HK-2 (cell line): ENCODE data around the gene TSPYL1.
"Not testable (repeated sequence)": the region's sequence is repeated elsewhere in the genome, so short reads cannot be mapped to it uniquely, and the experiment has no call there.

ENCODE experiments used
- DNase-seq: peaks from one replicate; pipeline ENCODE4 v3.0.0-alpha.2; 2018; ENCODE audit not compliant: unreplicated experiment

Gene TSPYL1

DNA sequence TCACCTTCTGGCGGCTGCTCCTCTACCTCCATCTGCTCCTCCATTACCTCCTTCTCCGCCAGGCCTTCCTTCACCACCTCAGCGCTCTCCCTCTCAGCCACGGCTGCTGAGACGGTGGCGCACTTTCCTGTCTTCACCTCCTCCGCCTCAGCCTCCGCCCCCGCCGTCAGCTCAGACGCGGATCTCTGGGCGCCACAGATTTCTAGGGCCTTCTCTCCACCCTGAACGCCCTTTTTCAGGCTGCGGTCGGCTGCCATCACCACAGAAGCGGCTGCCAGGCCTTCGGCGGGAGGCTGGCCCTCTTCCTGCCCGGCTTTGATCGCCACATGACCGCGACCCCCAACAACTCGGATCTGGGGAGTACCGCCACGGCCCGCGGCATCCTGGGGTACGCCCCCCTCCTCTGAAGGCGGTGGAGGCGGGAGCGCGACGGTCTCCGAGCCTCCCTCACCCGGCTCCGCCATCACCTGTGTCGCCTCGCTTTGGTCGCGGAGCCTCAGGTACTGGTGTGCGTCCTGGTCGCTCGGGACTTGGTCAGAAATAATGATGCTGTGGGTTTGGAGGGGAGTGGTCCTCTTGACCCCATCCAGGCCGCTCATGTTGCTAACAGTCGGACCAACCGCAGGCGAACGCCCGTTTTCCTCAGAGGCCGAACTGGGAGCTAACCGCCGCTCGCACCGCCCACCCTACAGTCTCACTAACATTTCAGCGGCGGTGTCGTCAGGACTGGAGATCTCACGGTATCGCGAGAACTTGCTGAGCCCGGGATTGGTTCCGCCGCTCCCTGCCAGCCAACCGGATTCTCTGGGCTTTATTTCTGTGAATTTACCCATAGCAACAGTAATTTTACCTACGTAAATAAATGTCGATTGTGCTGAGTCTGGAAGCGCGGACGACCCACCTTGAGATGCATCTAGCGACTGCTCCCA, at the start of gene TSPYL1:
Gene TSPYL1, minus strand, starts transcription at position 699 of the 929 bp plus-strand sequence. Its CDS starts 100 bp downstream, at position 599.
- peak; percentile 96 for DNase-seq

DNA sequence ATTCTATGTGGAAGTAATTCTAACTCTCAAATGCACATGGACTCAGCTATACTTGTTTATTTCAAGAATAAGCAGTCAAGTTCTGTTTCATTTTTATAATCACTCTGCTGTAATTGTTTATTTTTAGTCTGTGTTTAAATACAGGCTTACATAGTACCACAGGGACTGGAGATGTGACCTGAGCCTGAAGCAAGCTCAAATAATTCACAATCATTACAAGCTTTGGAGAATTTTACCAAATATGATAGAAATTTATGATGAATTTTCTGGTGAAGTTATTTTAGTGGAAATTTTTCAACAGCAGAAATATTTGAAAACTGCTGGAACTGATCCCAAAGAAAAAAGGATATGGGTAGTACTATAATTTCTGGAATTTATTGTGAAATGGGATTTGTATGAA, 49.4 kb upstream of the TSPYL1 start:
- DNase-seq: no peak

DNA sequence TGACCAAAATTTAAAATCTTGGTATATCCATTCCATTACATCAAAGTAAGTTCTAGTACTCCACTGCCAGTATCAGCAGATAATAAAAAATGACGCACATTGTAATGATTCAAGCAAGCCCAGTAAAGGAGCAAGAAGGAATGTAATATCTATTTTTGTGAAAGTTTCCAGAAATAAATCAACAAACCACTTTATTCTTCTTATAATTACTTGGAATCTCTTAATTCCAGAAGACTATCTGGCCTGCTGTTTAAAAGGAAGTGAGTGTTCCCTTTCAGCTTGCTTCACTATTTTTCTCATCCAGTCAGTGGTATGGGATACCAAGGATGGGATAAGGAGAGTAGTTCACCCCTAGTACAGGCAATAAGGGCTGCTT, 48.8 kb upstream of the TSPYL1 start:
- no peak for DNase-seq

DNA sequence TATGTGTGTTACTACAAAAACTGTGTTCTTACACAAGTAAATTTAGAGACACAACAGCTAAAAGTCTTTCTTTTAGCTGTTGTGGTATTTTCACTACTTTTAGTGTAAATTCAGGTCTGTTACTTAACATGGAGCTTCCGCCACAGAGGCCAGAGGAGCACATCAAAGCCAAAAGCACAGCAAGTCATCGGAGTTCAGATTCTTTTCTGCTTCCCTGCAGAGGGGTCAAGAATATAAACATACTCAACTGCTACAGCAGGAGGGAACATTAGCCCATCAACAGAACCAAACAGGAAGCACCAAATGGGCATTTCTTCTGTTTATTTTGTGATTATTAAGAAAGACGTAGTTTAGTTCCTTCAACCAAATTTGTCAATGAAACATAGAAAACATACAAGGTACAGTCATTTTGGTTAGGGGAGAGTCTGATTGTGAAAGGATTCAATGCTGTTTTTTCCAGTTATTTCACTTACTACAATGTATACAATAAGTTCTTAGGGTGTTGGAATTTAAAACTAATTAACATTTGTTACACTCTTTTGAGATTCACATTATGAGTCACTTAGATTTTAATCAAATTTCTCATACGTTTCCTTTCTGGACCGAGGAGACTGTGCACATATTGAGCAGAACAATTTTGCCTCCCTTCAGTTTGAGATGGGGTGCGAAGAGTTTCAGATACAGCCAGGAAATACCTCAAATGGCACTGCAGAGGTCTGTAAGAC, 48.2 kb upstream of the TSPYL1 start:
- DNase-seq: no peak

DNA sequence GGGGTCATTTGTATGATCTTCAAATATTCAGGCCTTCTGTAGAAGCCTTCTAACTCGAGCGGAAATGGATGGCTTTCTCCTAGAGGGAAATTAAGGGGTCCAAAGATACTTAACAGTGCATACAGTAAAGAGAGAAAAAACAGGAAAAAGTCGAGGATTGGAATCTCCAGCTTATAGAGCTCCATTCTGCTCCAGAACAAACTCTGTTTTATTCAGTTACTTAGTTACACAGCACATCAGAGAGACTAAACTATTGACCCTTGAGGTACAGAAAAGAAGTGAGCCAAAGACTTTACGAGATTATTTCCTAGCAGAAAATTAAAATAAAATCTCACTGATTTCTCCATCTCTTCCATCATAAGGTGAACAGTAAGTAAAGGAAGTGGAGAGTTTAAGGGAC, 47.3 kb upstream of the TSPYL1 start:
- DNase-seq: no peak

DNA sequence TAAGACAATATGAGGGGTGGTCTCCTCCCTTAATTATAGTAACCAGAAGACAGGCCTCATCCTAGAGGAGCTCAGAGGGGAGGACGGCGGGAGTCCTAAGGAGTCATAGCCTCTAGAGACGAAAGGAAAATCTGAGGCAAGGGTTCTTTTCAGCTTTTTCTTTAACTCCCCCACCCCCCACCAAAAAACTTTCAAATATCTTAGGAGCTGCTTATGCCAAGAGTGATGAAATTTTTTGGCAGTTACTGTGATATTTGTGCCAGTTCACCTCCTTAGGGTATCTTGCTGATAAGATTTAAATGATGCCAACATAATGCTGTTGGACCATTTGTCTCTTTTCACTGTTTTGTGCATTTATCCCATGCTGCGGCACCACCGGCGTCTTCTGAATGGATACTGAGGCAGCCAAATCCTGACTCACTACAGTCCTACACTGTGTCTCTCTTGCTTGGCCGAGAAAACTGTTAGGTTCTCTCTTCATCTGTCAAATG, 46.5 kb upstream of the TSPYL1 start:
- no peak for DNase-seq

DNA sequence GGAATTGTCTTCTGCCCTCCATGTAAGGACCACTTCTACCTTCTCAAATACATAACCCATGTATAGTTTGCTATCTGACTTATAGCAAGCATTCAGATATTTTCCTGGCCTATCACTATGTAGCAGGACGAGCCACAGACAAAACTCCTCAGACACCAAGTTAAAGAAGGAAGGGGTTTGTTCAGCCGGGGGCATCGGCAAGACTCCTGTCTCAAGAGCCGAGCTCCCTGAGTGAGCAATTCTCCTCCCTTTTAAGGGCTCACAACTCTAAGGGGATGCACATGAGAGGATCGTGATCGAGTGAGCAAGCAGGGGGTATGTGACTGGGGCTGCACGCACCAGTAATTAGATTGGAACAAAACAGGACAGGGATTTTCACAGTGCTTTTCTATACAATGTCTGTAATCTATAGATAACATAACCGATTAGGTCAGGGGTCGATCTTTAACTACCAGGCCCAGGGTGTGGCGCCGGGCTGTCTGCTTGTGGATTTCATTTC, 46.0 kb upstream of the TSPYL1 start:
- not testable (repeated sequence) for DNase-seq

DNA sequence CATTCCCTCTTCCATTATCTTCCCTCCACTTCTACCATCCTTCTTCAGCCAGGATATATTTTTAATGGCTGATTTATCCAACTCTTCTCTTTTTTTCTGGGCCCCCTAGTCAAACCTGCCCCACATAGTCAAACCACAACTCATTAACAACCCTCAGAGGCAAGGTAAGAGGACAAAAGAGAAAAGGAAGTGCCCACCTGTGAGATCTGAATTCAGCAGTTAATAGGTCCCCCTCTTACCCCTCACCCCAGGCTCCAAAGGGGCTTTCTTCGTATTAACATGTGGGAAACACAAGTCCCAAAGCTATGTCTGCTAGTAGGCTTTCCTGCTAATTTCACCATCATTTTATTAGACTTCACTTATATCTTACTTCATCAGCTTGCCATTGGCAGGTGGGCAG, 44.1 kb upstream of the TSPYL1 start:
- no peak for DNase-seq

DNA sequence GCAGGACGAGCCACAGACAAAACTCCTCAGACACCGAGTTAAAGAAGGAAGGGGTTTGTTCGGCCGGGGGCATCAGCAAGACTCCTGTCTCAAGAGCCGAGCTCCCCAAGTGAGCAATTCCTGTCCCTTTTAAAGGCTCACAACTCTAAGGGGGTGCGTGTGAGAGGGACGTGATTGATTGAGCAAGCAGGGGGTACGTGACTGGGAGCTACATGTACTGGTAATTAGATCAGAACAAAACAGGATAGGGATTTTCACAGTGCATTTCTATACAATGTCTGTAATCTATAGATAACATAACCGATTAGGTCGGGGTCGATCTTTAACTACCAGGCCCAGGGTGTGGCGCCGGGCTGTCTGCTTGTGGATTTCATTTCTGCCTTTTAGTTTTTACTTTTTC, 42.2 kb upstream of the TSPYL1 start:
- not testable (repeated sequence) for DNase-seq

DNA sequence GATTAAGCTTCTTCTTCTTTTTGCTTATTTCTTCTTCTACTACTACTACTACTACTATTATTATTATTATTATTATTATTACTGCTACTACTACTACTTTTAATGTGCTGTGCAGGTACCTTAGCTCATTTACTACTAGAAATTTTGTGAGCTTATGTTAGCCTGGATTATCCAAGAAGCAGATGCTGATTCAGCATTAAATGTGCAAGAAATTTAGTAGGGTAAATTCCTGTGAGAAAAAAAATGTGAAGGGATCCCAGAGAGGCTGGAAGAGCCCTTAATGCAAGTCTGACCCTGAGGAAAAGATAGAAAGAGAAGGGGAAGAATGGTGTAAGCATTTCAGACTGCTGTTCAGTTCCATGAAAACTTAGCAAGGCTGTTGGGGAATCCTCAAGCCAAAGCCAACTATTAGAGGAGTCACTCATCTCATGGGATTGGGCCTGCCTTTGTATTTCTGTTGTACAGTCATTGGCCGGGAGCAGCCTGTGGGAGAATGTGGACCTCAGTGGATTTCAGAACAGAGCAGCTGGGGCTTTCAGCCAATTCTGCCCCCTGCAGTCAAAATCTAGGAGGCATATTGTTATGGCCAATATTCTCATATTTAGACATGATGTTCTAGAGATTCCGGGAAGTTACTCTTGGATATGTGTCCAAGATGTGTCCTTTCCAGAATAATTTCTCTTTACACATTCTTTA, 37.2 kb upstream of the TSPYL1 start:
- no peak for DNase-seq

DNA sequence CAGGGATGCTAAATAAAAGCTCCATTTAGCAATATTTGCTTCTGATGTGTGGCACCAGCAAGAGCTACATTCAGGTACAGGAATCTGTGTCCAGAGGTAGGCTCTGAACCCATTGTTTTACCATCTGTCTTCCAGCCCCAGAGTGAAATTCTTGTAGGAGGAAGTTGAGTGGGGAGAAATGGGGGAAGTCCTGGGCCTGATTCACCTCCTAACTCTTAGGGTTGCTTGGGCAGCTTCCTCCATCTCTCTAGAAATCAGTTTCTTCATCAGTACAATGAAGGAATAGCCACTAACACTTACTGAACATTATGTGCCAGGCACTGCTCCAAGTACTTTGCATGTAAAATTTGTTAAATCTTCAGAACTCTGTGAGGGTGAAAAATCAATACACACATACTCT, 35.1 kb upstream of the TSPYL1 start:
- DNase-seq: no peak

DNA sequence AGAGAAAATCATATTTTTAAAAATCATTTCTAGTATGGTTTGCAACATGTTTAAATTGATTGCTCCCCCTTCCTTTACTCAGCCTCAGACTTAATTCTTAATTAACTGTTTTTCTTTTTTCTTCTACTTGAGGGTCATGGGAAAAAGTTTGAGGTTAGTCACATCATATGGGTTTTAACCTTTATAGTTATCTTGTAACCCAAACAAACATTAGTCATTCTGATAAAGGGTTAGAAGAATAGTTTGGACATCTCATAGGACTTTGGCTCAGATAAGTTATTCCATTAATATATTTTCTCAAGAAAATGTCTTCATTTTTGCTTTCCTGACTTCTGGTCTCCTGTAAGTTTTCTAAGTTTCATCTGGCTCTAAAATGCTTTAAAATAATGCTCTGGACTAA, 34.5 kb upstream of the TSPYL1 start:
- DNase-seq: no peak

DNA sequence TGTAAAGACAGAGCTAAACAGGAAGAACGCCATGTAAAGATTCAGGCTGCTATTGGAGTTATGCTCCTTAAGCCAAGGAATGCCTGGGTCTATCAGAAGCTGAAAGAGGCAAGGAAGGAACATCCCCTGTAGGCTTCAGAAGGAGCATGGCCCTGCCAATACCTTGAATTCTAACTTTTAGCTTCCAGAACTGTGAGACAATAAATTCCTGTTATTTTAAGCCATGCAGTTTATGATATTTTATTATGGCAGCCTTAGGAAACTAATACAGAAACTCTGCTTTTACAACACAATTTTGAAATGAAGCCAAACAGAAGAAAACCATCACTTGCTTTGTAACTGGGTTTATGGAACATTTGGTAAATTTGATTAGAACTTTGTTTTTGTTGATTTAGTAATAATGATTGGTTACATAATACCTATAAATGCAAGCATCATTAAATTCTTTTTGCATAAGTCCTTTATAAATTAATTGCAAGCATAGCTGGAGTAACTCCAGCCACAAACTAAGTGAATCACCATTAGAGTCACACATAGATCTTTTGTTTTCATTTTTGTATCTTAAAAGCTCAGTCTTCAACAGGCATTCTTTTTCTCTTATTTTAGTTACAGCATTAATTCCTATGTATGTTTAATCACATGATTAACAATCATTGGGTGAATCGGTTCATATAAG, 33.5 kb upstream of the TSPYL1 start:
- no peak for DNase-seq

DNA sequence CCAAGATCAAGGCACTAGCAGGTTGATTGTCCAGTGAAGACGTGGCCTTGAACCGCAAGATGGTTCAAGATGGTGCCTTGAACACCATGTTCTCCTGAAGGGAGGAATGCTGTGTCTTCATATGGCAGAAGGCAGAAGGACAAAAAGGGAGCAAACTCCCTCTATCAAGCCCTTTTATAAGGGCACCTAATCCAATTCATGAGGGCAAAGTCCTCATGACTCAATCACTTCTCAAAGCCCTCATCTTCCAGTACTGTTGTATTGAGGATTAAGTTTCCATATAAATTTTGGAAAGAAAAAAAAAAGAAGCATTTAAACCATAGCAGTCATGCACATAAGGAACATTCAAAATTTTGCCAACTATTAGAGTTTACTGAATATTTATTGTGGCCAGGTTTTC, 29.9 kb upstream of the TSPYL1 start:
- no peak for DNase-seq

DNA sequence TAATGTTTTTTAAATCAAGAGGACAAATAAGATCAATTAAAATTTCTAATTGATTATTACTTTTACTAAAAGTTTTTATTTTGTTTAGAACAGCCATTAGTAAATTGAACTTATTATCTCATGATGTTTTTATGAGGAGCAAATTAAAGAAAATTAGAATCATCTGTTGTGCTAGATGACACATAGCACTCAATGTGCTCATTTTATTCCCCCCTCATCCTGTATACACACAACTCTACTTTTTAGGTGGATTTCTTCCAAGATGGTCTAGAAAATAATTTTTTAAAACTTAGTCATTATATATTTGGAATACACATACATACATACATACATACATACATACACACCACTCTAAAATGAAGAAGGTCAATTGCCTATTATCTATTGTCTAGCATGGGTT, 29.3 kb upstream of the TSPYL1 start:
- DNase-seq: no peak

DNA sequence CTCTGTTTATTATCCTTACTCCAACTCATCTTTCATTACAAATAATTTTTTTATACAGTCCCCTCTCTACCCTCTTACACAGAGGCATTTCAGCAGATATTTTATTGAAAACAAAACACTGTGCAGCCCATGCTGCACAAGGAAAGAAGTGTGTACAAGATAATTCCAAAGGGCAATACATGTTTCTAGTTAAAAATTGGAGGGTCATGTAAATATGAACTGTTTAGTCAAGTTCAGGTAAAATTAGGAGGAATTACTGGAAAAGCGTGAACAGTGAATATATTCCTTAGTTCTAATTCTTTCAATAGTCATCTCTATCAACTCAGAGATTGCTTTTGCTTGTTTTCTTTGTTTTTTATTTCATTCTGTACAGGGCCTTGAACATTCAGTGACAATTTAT, 27.9 kb upstream of the TSPYL1 start:
- DNase-seq: no peak

DNA sequence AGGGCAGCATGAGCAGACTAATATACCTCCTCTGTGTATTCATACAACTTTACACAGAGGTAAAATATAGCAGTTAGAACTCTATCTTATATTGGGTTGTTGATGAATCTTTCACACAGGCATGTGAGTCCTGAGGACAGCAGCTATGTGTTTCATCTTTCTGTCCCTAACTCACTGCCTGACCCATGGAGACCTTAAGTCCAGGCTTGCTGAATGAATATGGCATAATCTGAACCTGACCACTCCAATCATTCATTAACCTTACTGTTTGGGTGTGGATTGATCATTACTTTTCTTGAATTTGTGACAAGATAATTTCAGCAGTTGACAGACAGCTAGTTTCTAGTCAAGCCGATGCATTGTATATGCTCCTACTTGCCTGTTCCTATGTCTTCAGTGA, 27.3 kb upstream of the TSPYL1 start:
- no peak for DNase-seq

DNA sequence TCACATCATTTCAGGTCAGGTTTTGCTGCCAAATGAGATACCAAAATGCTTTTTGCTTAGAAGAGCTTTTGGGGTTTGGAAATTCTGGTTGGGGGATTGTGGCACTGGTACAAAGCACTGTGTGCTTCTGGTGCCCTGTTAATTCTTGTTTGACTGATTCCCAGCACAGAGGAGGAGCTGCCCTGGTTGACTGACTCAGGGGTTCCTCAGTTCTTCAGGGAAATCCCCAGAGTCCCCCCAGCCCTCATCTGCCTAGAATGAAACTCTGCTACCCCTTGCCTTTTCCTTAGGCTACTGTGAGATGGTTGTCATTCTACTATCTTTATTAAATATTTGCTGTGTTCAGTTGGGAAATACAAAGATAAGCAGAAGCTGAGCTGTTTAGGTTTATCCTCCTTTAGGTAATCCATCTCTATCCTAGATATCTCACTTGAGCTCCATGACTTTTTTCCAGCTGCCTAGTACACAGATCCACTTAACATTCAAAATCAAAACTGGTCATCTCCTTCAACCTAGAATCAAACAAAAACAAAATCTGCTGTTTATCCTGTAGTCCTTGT, 24.9 kb upstream of the TSPYL1 start:
- no peak for DNase-seq

DNA sequence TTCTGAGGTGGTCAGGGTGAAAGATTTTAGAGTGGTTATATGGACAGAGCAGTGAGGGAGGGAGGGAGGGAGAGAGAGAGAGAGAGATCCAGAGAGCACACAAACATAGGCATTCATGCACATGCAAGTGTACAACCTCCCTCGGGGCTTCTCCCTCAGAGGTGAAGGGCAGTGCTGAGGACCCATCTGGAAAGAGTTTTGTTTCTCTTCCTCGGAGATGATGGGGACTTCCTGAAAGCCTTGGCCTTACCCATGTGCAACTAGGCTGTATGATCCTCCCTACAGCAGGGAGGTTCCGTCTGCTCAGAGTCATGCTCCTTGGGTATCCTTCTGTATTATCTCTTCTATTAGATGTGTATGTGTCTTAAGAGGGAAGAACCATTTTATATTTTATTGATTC, 21.4 kb upstream of the TSPYL1 start:
- DNase-seq: no peak

DNA sequence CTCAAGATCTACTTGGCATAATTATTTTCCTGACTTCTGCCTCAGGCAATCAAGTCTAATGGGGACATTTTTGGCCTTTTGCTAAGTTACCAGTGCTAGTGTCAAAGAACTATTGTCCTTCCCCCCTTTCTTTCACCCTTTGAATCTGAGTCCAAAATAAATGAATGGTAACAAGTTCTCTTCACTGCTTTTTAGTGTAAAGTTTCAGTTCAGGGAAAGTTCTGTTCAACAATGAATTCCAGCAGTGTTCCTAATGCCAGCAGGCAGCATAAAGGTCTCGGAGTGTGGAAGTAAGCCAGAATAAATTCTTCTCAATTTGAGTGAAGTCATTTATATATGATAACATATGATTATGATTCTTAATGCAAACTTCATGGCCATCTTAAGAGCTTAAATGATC, 20.8 kb upstream of the TSPYL1 start:
- no peak for DNase-seq

DNA sequence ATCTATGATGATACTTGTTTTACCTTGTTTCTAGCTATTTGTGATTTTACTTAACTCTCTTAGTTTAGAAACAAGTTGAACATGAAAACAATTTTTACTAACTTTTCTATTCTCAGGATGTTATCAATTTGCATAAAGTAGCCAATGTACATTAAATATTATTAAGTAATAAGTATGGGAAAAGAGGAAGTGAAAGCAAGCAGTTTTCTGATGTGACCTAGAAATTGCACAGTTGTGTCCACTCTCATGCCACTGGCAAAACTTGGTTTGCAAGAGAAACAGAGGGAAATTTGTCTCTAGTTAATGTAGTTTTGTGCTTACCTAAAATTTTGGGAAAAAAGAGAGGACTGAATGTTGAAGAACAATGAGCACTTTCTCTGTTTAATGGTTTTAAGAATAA, 19.2 kb upstream of the TSPYL1 start:
- DNase-seq: no peak
